WTC11 (cell line): ENCODE measurements around the gene NKAIN2. TPM values are rescaled to one million over a fixed set of nuclear protein-coding genes. Genes with fewer than 3 reads are reported as not detected.
"Not testable (repeated sequence)": the region's sequence is repeated elsewhere in the genome, so short reads cannot be mapped to it uniquely, and the experiment has no call there.

Experiments
- ATAC-seq: fragments of 200-7000 bp; cut with Tn5 transposase; 2 replicates; pipeline ENCODE4 v1.10.0; 2021; ENCODE audit warnings: mild to moderate bottlenecking, moderate library complexity
- CTCF ChIA-PET: fragments of 300-600 bp; sonication (Branson Sonifier 250); formaldehyde crosslinking; loops from one replicate; lab custom pipeline; 2021; ENCODE audit warnings: antibody characterized with exemption; lab: Charles Lee
- POLR2A ChIA-PET: fragments of 350-600 bp; sonication (Branson Sonifier 250); formaldehyde crosslinking; loops from one replicate; lab custom pipeline; 2021; ENCODE audit warnings: antibody characterized with exemption; lab: Charles Lee
- DNase-seq: peaks from one replicate; pipeline ENCODE4 v3.0.0; 2021; ENCODE audit warnings: low spot score
- H3K27ac Mint-ChIP-seq: 2 replicates; pipeline ENCODE4 v1.8.0; 2021; ENCODE audit warnings: mixed read lengths
- H3K27me3 Mint-ChIP-seq: 2 replicates; pipeline ENCODE4 v1.8.0; 2021; ENCODE audit warnings: low read depth, mild to moderate bottlenecking, moderate library complexity, mixed read lengths
- H3K36me3 Mint-ChIP-seq: 2 replicates; pipeline ENCODE4 v1.8.0; 2021; ENCODE audit warnings: mixed read lengths
- H3K4me1 Mint-ChIP-seq: 2 replicates; pipeline ENCODE4 v1.8.0; 2022; ENCODE audit warnings: mixed read lengths
- H3K4me3 Mint-ChIP-seq: 2 replicates; pipeline ENCODE4 v1.8.0; 2021; ENCODE audit warnings: mild to moderate bottlenecking, moderate library complexity, mixed read lengths
- H3K9me3 Mint-ChIP-seq: 2 replicates; pipeline ENCODE4 v1.8.0; 2021; ENCODE audit warnings: mixed read lengths
- ELF4 ChIP-seq: sonication (generic); formaldehyde crosslinking; IDR thresholded peaks from 2 replicates; pipeline ENCODE4 v1.8.1; 2022; ENCODE audit warnings: low read depth, mild to moderate bottlenecking, moderate library complexity, missing genetic modification reagents
- GRHL2 ChIP-seq: fragments of 250-450 bp; sonication (Bioruptor Pico); IDR thresholded peaks from 2 replicates; pipeline ENCODE4 v1.8.0; 2022; ENCODE audit warnings: mild to moderate bottlenecking, moderate library complexity; ENCODE audit not compliant: insufficient replicate concordance, severe bottlenecking
- GTF2I ChIP-seq: fragments of 250-450 bp; sonication (Bioruptor Pico); conservative IDR thresholded peaks from 2 replicates; pipeline ENCODE4 v1.4.0; 2021; ENCODE audit warnings: mild to moderate bottlenecking
- KAT7 ChIP-seq: sonication (generic); formaldehyde crosslinking; IDR thresholded peaks from 2 replicates; pipeline ENCODE4 v1.8.1; 2023; ENCODE audit warnings: missing genetic modification reagents, mild to moderate bottlenecking, borderline replicate concordance
- PRRX2 ChIP-seq: fragments of 250-450 bp; sonication (Bioruptor Pico); IDR thresholded peaks from 2 replicates; pipeline ENCODE4 v1.8.0; 2021; ENCODE audit warnings: mild to moderate bottlenecking
- SMAD4 ChIP-seq: sonication (generic); formaldehyde crosslinking; IDR thresholded peaks from 2 replicates; pipeline ENCODE4 v1.8.0; 2022; ENCODE audit warnings: mild to moderate bottlenecking, missing genetic modification reagents
- total RNA-seq: library from RNA; stranded (reverse); gene quantifications from 3 replicates; pipeline ENCODE4 v1.2.3, GENCODE V29; 2021
- TF ChIP-seq, protein P1 (sequence below): fragments of 250-450 bp; sonication (Bioruptor Pico); IDR thresholded peaks from 2 replicates; pipeline ENCODE4 v1.9.0; 2021; ENCODE audit warnings: mild to moderate bottlenecking, borderline replicate concordance
- TF ChIP-seq, protein P2 (sequence below): sonication (generic); formaldehyde crosslinking; IDR thresholded peaks from 2 replicates; pipeline ENCODE4 v1.8.0; 2022; ENCODE audit warnings: mild to moderate bottlenecking, missing genetic modification reagents
- TF ChIP-seq, protein P3 (sequence below): sonication (generic); formaldehyde crosslinking; IDR thresholded peaks from 2 replicates; pipeline ENCODE4 v1.8.1; 2023; ENCODE audit warnings: mild to moderate bottlenecking, moderate library complexity, missing genetic modification reagents
- TF ChIP-seq, protein P4 (sequence below): sonication (generic); formaldehyde crosslinking; IDR thresholded peaks from 2 replicates; pipeline ENCODE4 v1.8.1; 2023; ENCODE audit warnings: mild to moderate bottlenecking, missing genetic modification reagents, moderate library complexity
- TF ChIP-seq, protein P5 (sequence below): sonication (generic); formaldehyde crosslinking; IDR thresholded peaks from 2 replicates; pipeline ENCODE4 v1.8.1; 2023; ENCODE audit warnings: mild to moderate bottlenecking, missing genetic modification reagents, borderline replicate concordance

The NKAIN2 gene
- total RNA-seq, 1 experiment from 2014 or later, result 0.33 TPM

DNA sequence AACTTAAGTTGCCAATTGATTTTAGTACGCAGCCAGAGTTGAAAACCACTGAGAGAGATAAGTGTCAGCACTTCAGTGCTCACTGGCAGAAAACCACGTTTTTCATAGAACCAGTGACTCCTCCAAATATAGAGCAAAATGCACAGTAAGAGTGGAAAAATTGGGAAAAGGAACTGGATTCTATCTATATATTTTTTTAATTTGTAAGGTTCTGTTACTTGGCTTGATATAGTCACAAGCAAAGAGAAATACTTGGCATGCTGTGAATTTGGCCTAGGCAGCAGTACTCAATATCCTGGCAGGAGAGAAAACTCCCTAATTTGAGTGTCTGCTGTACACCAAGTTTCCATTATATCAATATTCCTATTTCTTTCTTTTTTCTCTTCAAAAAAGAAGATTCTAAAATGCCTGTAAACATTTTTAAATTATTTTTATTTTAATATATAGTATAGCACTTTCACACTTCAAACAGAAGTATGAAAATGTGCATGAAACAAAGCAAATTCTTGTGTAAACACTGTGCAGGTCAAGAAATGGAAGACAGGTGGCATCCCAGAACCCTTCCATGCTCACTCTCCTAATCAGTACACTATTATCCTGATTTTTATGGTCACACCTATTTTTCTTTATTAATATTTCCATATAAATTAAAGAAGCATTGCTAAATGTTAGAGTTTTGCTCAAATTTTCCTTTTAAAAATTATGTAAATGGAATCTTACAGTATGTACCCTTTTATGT, 596.8 kb downstream of the NKAIN2 start (continued):
- TF ChIP-seq, protein P1, sequence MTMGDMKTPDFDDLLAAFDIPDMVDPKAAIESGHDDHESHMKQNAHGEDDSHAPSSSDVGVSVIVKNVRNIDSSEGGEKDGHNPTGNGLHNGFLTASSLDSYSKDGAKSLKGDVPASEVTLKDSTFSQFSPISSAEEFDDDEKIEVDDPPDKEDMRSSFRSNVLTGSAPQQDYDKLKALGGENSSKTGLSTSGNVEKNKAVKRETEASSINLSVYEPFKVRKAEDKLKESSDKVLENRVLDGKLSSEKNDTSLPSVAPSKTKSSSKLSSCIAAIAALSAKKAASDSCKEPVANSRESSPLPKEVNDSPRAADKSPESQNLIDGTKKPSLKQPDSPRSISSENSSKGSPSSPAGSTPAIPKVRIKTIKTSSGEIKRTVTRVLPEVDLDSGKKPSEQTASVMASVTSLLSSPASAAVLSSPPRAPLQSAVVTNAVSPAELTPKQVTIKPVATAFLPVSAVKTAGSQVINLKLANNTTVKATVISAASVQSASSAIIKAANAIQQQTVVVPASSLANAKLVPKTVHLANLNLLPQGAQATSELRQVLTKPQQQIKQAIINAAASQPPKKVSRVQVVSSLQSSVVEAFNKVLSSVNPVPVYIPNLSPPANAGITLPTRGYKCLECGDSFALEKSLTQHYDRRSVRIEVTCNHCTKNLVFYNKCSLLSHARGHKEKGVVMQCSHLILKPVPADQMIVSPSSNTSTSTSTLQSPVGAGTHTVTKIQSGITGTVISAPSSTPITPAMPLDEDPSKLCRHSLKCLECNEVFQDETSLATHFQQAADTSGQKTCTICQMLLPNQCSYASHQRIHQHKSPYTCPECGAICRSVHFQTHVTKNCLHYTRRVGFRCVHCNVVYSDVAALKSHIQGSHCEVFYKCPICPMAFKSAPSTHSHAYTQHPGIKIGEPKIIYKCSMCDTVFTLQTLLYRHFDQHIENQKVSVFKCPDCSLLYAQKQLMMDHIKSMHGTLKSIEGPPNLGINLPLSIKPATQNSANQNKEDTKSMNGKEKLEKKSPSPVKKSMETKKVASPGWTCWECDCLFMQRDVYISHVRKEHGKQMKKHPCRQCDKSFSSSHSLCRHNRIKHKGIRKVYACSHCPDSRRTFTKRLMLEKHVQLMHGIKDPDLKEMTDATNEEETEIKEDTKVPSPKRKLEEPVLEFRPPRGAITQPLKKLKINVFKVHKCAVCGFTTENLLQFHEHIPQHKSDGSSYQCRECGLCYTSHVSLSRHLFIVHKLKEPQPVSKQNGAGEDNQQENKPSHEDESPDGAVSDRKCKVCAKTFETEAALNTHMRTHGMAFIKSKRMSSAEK (CRISPR knock-in tag), result no peak
- no peak for TF ChIP-seq GTF2I

DNA sequence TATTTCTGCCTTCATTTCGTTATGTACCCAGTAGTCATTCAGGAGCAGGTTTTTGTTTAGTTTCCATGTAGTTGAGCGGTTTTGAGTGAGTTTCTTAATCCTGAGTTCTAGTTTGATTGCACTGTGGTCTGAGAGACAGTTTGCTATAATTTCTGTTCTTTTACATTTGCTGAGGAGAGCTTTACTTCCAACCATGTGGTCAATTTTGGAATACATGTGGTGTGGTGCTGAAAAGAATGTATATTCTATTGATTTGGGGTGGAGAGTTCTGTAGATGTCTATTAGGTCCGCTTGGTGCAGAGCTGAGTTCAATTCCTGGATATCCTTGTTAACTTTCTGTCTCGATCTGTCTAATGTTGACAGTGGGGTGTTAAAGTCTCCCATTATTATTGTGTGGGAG, 606.8 kb downstream of the NKAIN2 start:
- CTCF ChIA-PET, DNase-seq, H3K27me3 Mint-ChIP-seq, H3K27ac Mint-ChIP-seq, H3K4me3 Mint-ChIP-seq, ATAC-seq, H3K4me1 Mint-ChIP-seq, POLR2A ChIA-PET: not testable (repeated sequence)
- peaks cover 23% of the 10 kb centered on the region for H3K36me3 Mint-ChIP-seq
- peaks cover 33% of the 10 kb centered on the region for H3K9me3 Mint-ChIP-seq

DNA sequence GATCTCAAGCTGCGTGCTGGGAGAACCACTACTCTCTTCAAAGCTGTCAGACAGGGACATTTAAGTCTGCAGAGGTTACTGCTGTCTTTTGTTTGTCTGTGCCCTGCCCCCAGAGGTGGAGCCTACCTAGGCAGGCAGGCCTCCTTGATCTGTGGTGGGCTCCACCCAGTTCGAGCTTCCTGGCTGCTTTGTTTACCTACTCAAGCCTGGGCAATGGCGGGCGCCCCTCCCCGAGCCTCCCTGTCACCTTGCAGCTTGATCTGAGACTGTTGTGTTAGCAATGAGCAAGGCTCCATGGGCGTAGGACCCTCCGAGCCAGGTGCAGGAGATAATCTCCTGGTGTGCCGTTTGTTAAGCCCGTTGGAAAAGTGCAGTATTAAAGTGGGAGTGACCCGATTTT, 609.0 kb downstream of the NKAIN2 start:
- H3K27me3 Mint-ChIP-seq, H3K4me3 Mint-ChIP-seq, ATAC-seq, H3K4me1 Mint-ChIP-seq, H3K27ac Mint-ChIP-seq, CTCF ChIA-PET, DNase-seq, POLR2A ChIA-PET: not testable (repeated sequence)
- Mint-ChIP-seq H3K9me3 (peaks cover 33% of the 10 kb centered on the region), H3K36me3 (peaks cover 23% of the 10 kb centered on the region)

DNA sequence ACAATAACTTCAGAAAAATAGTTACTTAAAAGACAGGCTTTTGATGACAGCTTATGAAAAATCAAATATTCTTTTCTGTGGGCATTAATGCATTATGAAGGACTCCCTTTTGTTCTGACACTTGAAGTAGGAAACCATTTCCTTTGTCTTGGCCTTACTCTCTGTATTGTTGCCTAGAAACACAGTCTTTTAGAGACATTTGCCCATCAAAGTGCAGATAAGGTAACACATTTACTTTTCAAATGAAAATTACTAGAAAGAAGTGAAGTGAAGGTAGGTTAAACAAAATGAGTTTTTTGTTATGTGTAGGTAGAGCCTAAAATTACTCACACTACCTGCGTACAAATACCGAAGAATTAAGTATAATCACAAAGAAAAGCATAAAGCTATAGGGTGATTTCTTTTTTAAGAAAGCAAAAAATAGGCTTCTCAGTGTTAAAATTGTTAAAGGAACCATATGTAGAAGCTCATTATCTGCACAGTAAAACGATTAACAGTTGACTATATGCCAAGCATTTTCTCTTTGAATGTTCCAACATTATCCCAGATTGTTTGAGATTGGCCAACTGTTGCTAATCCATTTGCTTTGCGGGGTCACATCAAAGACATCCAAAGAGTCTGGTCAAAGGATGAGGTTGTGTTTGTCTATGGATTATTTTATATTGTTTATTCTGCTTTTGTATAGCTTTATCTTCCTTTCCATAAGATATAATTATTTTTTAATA, 616.6 kb downstream of the NKAIN2 start:
- CTCF ChIA-PET, result no interaction called here
- no peak overlapping the region for H3K4me3 Mint-ChIP-seq
- peaks cover 14% of the 10 kb centered on the region for H3K4me1 Mint-ChIP-seq
- peaks cover 4% of the 10 kb centered on the region; the same call in 1 of the 2 replicates for H3K9me3 Mint-ChIP-seq
- ATAC-seq (no peak), DNase-seq (no peak)
- H3K27ac Mint-ChIP-seq, result no peak overlapping the region; the same call in 1 of the 2 replicates
- no peaks in the 10 kb centered on the region for H3K36me3 Mint-ChIP-seq
- no peaks in the 10 kb centered on the region; the same call in 1 of the 2 replicates for H3K27me3 Mint-ChIP-seq
- POLR2A ChIA-PET, result no interaction called here
- TF ChIP-seq, protein P2, sequence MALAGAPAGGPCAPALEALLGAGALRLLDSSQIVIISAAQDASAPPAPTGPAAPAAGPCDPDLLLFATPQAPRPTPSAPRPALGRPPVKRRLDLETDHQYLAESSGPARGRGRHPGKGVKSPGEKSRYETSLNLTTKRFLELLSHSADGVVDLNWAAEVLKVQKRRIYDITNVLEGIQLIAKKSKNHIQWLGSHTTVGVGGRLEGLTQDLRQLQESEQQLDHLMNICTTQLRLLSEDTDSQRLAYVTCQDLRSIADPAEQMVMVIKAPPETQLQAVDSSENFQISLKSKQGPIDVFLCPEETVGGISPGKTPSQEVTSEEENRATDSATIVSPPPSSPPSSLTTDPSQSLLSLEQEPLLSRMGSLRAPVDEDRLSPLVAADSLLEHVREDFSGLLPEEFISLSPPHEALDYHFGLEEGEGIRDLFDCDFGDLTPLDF, result no peak
- TF ChIP-seq KAT7 (CRISPR knock-in tag), result no peak
- no peak for TF ChIP-seq ELF4
- TF ChIP-seq, protein P3, sequence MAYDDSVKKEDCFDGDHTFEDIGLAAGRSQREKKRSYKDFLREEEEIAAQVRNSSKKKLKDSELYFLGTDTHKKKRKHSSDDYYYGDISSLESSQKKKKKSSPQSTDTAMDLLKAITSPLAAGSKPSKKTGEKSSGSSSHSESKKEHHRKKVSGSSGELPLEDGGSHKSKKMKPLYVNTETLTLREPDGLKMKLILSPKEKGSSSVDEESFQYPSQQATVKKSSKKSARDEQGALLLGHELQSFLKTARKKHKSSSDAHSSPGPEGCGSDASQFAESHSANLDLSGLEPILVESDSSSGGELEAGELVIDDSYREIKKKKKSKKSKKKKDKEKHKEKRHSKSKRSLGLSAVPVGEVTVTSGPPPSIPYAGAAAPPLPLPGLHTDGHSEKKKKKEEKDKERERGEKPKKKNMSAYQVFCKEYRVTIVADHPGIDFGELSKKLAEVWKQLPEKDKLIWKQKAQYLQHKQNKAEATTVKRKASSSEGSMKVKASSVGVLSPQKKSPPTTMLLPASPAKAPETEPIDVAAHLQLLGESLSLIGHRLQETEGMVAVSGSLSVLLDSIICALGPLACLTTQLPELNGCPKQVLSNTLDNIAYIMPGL (CRISPR knock-in tag), result no peak
- no peak for TF ChIP-seq PRRX2 (CRISPR knock-in tag)
- TF ChIP-seq, protein P4, sequence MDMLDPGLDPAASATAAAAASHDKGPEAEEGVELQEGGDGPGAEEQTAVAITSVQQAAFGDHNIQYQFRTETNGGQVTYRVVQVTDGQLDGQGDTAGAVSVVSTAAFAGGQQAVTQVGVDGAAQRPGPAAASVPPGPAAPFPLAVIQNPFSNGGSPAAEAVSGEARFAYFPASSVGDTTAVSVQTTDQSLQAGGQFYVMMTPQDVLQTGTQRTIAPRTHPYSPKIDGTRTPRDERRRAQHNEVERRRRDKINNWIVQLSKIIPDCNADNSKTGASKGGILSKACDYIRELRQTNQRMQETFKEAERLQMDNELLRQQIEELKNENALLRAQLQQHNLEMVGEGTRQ (CRISPR knock-in tag), result no peak
- no peak for TF ChIP-seq GRHL2
- TF ChIP-seq, protein P5, sequence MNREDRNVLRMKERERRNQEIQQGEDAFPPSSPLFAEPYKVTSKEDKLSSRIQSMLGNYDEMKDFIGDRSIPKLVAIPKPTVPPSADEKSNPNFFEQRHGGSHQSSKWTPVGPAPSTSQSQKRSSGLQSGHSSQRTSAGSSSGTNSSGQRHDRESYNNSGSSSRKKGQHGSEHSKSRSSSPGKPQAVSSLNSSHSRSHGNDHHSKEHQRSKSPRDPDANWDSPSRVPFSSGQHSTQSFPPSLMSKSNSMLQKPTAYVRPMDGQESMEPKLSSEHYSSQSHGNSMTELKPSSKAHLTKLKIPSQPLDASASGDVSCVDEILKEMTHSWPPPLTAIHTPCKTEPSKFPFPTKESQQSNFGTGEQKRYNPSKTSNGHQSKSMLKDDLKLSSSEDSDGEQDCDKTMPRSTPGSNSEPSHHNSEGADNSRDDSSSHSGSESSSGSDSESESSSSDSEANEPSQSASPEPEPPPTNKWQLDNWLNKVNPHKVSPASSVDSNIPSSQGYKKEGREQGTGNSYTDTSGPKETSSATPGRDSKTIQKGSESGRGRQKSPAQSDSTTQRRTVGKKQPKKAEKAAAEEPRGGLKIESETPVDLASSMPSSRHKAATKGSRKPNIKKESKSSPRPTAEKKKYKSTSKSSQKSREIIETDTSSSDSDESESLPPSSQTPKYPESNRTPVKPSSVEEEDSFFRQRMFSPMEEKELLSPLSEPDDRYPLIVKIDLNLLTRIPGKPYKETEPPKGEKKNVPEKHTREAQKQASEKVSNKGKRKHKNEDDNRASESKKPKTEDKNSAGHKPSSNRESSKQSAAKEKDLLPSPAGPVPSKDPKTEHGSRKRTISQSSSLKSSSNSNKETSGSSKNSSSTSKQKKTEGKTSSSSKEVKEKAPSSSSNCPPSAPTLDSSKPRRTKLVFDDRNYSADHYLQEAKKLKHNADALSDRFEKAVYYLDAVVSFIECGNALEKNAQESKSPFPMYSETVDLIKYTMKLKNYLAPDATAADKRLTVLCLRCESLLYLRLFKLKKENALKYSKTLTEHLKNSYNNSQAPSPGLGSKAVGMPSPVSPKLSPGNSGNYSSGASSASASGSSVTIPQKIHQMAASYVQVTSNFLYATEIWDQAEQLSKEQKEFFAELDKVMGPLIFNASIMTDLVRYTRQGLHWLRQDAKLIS (CRISPR knock-in tag), result no peak
- no peak for TF ChIP-seq SMAD4
